NOMO-1 (cell line): ENCODE measurements around the gene MAGI1.
"Not testable (repeated sequence)": the region's sequence is repeated elsewhere in the genome, so short reads cannot be mapped to it uniquely, and the experiment has no call there.

Experiments
- DNase-seq, 2 experiments: peaks; one replicate each; lab custom pipeline; 2025; ENCODE audit not compliant: unreplicated experiment in 2 of 2; lab: John Stamatoyannopoulos, UW

MAGI1 gene

GRCh38 chr3:66041116-66041515 is 2.4 kb upstream of the MAGI1 start:
- DNase-seq, result no peak

- DNase-seq, result no peak
Observed at GRCh38 chr3:66039590-66039887, 821 bp upstream of the MAGI1 start.

- DNase-seq, result peak in 1 of 2 experiments; percentile 47
Observed at GRCh38 chr3:66038384-66038725, 363 bp downstream of the MAGI1 start.

- DNase-seq, result no peak
Observed at GRCh38 chr3:66037986-66038369, 740 bp downstream of the MAGI1 start.

- no peak for DNase-seq
Observed at GRCh38 chr3:66037330-66037985, 1.3 kb downstream of the MAGI1 start.

GRCh38 chr3:66036586-66037148 is 2.1 kb downstream of the MAGI1 start:
- DNase-seq, result no peak

GRCh38 chr3:66035763-66036477 is 2.8 kb downstream of the MAGI1 start:
- DNase-seq, result no peak

- DNase-seq, result no peak
Observed at GRCh38 chr3:66033241-66034138, 5.2 kb downstream of the MAGI1 start.

- no peak for DNase-seq
Observed at GRCh38 chr3:66031102-66031698, 7.5 kb downstream of the MAGI1 start.

GRCh38 chr3:66029443-66029842 is 9.3 kb downstream of the MAGI1 start:
- DNase-seq, result no peak

- DNase-seq, result no peak
Observed at GRCh38 chr3:66029014-66029413, 9.7 kb downstream of the MAGI1 start.

- DNase-seq, result no peak
Observed at GRCh38 chr3:66028457-66028856, 10.3 kb downstream of the MAGI1 start.

- DNase-seq, result not testable (repeated sequence)
Observed at GRCh38 chr3:66027099-66027498, 11.6 kb downstream of the MAGI1 start.

GRCh38 chr3:66023738-66024385 is 14.9 kb downstream of the MAGI1 start:
- no peak for DNase-seq

GRCh38 chr3:66023229-66023628 is 15.5 kb downstream of the MAGI1 start:
- DNase-seq, result no peak

GRCh38 chr3:66021731-66022131 is 17.0 kb downstream of the MAGI1 start:
- no peak for DNase-seq

GRCh38 chr3:66019896-66020295 is 18.8 kb downstream of the MAGI1 start:
- DNase-seq, result no peak

- no peak for DNase-seq
Observed at GRCh38 chr3:66018057-66019033, 20.4 kb downstream of the MAGI1 start.

GRCh38 chr3:66017591-66017990 is 21.1 kb downstream of the MAGI1 start:
- no peak for DNase-seq
